Uterus (tissue), 4 donors: ENCODE measurements around the gene SBF1. TPM values are rescaled to one million over a fixed set of nuclear protein-coding genes. Genes with fewer than 3 reads are reported as not detected.

Experiments used
- DNase-seq, 2 donors: peaks; one replicate each; pipeline ENCODE4 v3.0.0-alpha.2; 2019 to 2020
- H3K27ac ChIP-seq, 2 donors: fragments of 200-600 bp; sonication (generic); 1 replicate in 1 of 2; 2 replicates in 1 of 2; pipeline ENCODE4 v1.5.1; 2016 to 2018
- H3K27me3 ChIP-seq, 2 donors: fragments of 200-600 bp; sonication (generic); one replicate each; pipeline ENCODE4 v1.5.1; 2018 to 2019; ENCODE audit warnings: control low read depth in 1 of 2
- H3K36me3 ChIP-seq, 2 donors: fragments of 200-600 bp; sonication (generic); one replicate each; pipeline ENCODE4 v1.5.1; 2019; ENCODE audit warnings: control low read depth in 1 of 2
- H3K4me1 ChIP-seq, 2 donors: fragments of 200-600 bp; sonication (generic); one replicate each; pipeline ENCODE4 v1.5.1; 2018 to 2019; ENCODE audit warnings: control low read depth in 1 of 2
- H3K4me3 ChIP-seq, 2 donors: fragments of 200-600 bp; sonication (generic); 1 replicate in 1 of 2; 2 replicates in 1 of 2; pipeline ENCODE4 v1.5.1; 2018 to 2019; ENCODE audit warnings: mild to moderate bottlenecking in 1 of 2
- H3K9me3 ChIP-seq, 2 donors: fragments of 200-600 bp; sonication (generic); one replicate each; pipeline ENCODE4 v1.5.1; 2019; ENCODE audit warnings: control low read depth in 1 of 2
- CTCF ChIP-seq, 4 experiments: fragments of 200-600 bp in 2 of 4; fragments of 450-650 bp in 2 of 4; sonication (generic) in 2 of 4; IDR thresholded peaks; one replicate each; pipeline ENCODE4 v1.5.1; 2016 to 2019; ENCODE audit warnings: antibody characterized with exemption in 4 of 4, mild to moderate bottlenecking in 2 of 4, moderate library complexity in 1 of 4
- POLR2A ChIP-seq, 2 donors: fragments of 450-650 bp; IDR thresholded peaks; one replicate each; pipeline ENCODE4 v1.6.1; 2016; ENCODE audit warnings: antibody characterized with exemption in 2 of 2, mild to moderate bottlenecking in 1 of 2, moderate library complexity in 1 of 2
- intact Hi-C: fragments of 100-400 bp; cut with DNase I; formaldehyde crosslinking; loops from one replicate; pipeline ENCODE4 v1.15.1; 2023; ENCODE audit warnings: low total_unique reads
- total RNA-seq, 4 donors: library from RNA; depleted of rRNA in 3 of 4; stranded (reverse); fragments of >200 nt in 3 of 4; gene quantifications; one replicate each; pipeline versions ENCODE4 v1.1.0 to v1.2.4, GENCODE V29; 2014 to 2023
- donor health status: DM: yes; HTN: yes; CAD: no.

Gene SBF1
- total RNA-seq, 4 donors from 2014 or later, result 35.0 to 84.0 (median 60.9) TPM

GRCh38 chr22:50476868-50477267 lies 2.0 kb upstream of the SBF1 start:
- intact Hi-C loops, result no loop called here
- no peak for TF ChIP-seq POLR2A (IDR thresholded peaks at IDR 0.05)
- TF ChIP-seq CTCF (IDR thresholded peaks at IDR 0.05), result no peak
- Histone ChIP-seq H3K36me3 (no peaks in the 10 kb centered on the region), H3K4me3 (no peak overlapping the region), H3K4me1 (peaks cover 0 to 15% of the 10 kb centered on the region in 2 donors), H3K27me3 (peaks cover 1 to 9% of the 10 kb centered on the region in 2 donors), H3K27ac (no peak overlapping the region), H3K9me3 (no peaks in the 10 kb centered on the region)
- DNase-seq, result no peak

GRCh38 chr22:50475652-50476002 lies 792 bp upstream of the SBF1 start:
- Histone ChIP-seq H3K36me3 (no peaks in the 10 kb centered on the region), H3K4me1 (peaks cover 0 to 15% of the 10 kb centered on the region in 2 donors), H3K4me3 (peak overlapping the region in 1 of 2 donors; percentile 43), H3K27ac (peak overlapping the region; percentile 66 to 85), H3K27me3 (no peaks in the 10 kb centered on the region), H3K9me3 (no peaks in the 10 kb centered on the region)
- TF ChIP-seq CTCF (IDR thresholded peaks at IDR 0.05) (no peak), POLR2A (IDR thresholded peaks at IDR 0.05) (no peak)
- intact Hi-C loops, result no loop called here
- no peak for DNase-seq

GRCh38 chr22:50473855-50474671 lies 772 bp downstream of the SBF1 start:
- Histone ChIP-seq H3K27me3 (no peaks in the 10 kb centered on the region), H3K4me3 (peak overlapping the region; percentile 43 to 98), H3K9me3 (no peaks in the 10 kb centered on the region), H3K27ac (peak overlapping the region; percentile 66 to 74), H3K4me1 (peaks cover 0 to 25% of the 10 kb centered on the region in 2 donors), H3K36me3 (no peaks in the 10 kb centered on the region)
- intact Hi-C loops, result no loop called here
- no peak for DNase-seq
- TF ChIP-seq POLR2A (IDR thresholded peaks at IDR 0.05) (no peak), CTCF (IDR thresholded peaks at IDR 0.05) (no peak)

DNA sequence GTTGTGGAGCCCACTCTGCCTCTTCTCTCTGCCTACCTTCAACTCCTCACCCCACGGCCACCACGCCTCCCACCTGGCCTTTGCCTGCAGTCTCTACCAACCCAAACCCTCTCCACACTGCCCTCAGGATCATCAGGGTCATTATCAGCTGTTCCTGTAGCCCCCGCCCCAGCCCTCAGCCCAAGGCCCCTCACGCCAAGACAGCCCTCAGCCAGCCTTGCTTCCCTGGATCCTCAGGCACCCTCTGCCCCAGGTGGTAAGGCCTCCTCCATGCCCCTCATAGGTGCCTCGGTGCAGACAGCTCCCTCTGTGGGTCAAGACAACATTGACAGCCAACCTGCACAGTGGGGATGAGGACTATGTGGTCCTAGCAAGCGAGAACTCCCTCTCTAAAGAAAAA lies 1.7 kb downstream of the SBF1 start:
- H3K4me3 ChIP-seq, result peak overlapping the region in 1 of 2 donors; percentile 98
- intact Hi-C loops, result no loop called here

More for the DNA sequence above, 1.7 kb downstream of the SBF1 start:
- H3K9me3 ChIP-seq, result no peaks in the 10 kb centered on the region
- TF ChIP-seq POLR2A (IDR thresholded peaks at IDR 0.05), result no peak
- no peak for TF ChIP-seq CTCF (IDR thresholded peaks at IDR 0.05)
- no peaks in the 10 kb centered on the region for H3K27me3 ChIP-seq
- H3K4me1 ChIP-seq, result peaks cover 0 to 25% of the 10 kb centered on the region in 2 donors
- H3K27ac ChIP-seq, result no peak overlapping the region
- no peaks in the 10 kb centered on the region for H3K36me3 ChIP-seq
- no peak for DNase-seq
